DMS79 treated with DMSO at 0.1 percent for 48 hours (cell line): Measurements from ENCODE around the gene CENPF.

ENCODE experiments used
- DNase-seq: peaks from one replicate; lab custom pipeline; 2025; lab: John Stamatoyannopoulos, UW

Gene CENPF

DNA sequence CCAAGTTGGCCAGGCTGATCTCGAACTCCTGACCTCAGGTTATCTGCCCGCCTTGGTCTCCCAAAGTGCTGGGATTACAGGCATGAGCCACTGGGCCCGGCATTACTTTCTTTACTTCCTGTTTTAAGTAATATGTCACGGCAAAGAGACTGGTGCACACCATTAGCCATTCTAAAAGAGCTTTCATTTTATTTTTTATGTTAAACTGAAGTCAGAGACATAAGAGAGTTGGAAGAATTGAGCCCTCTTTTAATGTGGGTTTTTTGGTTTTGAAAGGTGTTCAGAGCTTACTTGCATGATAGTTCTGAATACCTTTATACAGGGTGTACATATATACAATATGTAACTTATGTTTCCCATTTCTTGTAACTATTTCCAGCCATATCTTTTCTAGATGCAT lies 14.3 kb downstream of the CENPF start:
- DNase-seq = no peak

- DNase-seq = no peak
Observed at GRCh38 chr1:214617843-214618242, 14.8 kb downstream of the CENPF start.

DNA sequence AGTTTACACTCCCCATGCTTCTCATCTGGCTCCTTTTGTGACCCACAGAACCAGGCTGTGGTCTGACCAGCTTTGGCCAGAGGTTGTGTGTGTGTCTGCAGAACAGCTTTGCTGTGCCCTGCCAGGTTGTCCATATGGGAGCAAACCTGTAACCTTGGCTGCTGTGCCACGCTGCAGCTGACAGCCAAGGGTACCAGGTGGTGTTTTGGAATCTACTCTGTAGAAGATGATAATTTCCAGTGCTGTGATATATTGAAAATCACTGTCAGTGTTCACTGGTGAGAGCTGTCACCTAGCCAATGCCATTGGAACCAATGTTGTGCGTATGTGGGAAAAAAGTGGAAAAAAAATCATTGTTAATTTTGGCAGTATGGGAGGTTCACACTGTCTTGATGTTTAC lies 18.2 kb downstream of the CENPF start:
- DNase-seq = no peak

DNA sequence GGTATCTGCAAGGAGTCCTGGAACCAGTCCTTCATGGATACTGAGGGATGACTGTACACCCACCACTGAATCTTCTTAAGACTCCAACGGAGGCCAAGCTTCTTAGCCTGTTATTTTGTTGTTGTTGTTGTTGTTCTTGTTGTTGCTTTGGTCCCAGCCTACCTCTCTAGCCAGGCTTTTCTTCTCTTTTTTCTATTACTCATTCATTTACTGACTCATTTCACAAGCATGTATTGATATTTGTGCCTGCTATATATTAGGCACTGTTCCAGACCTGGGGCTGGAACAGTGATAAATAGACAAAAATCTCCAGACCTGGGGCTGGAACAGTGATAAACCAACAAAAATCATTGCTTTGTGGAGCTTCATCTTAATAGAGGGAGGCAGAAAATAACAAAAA lies 20.4 kb downstream of the CENPF start:
- DNase-seq = no peak

GRCh38 chr1:214632091-214632490 lies 29.1 kb downstream of the CENPF start:
- no peak for DNase-seq

DNA sequence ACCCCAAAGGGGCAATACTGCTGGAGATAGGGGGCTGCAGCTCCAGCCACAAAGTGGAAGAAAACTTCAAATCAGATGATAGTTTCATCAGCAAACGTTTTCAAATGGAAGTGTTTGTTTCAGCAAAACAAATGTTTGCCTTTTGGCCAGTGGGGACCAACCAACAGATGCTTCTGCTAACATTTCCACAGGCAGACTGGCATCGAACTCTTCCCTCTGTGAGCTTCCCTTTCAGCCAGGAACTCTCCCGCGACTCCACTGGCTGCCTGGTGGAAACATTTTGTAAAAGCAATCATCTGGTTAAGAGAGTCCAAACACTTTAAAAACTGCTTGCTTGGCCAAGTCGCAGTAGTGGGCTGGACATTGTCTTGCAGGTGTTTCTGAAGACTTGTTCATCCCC lies 30.7 kb downstream of the CENPF start:
- DNase-seq = no peak

DNA sequence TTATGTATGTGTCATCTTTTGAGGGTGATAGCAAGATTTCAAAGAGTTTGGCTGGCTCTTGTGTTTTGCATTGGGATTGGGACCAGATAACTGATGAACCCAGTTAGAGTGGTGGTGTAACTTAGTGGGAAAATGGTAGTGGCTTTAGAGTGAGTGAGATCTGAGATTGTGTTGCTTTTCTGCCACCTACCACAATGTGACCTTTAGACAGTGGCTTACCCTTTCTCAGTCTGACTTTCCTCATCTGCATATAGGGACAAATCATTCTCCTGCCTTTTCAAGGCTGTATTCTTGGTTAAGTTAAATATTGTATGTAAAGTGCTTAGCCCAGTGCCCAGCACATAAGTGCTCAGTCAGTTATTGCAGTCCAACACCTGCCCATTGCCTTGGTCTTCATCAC lies 31.3 kb downstream of the CENPF start:
- no peak for DNase-seq

- DNase-seq = no peak
Observed at GRCh38 chr1:214635086-214635485, 32.1 kb downstream of the CENPF start.

GRCh38 chr1:214635506-214635905 lies 32.5 kb downstream of the CENPF start:
- DNase-seq = no peak

- DNase-seq = no peak
Observed at GRCh38 chr1:214636436-214636835, 33.4 kb downstream of the CENPF start.

DNA sequence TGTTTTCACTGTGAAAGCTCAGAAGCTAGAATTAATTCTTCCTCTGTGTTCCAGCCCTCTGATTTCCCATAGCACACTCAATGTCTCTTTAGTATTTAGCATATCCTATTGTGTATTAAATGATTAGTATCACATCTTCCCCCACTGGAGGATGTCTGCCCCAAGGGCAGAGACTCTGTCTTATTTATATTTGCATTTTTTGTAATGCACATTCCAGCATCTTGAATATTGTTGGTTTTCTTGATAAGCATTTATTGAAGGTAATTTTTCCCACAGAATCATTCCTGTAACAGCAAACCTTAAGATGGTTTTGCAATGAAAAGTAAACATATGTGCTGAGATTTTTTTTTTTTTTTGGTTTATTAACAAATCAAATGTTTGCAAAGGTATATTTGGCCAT lies 34.1 kb downstream of the CENPF start:
- DNase-seq = no peak

- no peak for DNase-seq
Observed at GRCh38 chr1:214637722-214638458, 34.9 kb downstream of the CENPF start.

GRCh38 chr1:214638459-214638807 lies 35.4 kb downstream of the CENPF start:
- DNase-seq = no peak

- DNase-seq = no peak
Observed at GRCh38 chr1:214638997-214639396, 36.0 kb downstream of the CENPF start.

DNA sequence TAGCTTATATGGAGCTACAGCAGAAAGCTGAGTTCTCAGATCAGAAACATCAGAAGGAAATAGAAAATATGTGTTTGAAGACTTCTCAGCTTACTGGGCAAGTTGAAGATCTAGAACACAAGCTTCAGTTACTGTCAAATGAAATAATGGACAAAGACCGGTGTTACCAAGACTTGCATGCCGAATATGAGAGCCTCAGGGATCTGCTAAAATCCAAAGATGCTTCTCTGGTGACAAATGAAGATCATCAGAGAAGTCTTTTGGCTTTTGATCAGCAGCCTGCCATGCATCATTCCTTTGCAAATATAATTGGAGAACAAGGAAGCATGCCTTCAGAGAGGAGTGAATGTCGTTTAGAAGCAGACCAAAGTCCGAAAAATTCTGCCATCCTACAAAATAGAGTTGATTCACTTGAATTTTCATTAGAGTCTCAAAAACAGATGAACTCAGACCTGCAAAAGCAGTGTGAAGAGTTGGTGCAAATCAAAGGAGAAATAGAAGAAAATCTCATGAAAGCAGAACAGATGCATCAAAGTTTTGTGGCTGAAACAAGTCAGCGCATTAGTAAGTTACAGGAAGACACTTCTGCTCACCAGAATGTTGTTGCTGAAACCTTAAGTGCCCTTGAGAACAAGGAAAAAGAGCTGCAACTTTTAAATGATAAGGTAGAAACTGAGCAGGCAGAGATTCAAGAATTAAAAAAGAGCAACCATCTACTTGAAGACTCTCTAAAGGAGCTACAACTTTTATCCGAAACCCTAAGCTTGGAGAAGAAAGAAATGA lies 37.6 kb downstream of the CENPF start:
- no peak for DNase-seq

DNA sequence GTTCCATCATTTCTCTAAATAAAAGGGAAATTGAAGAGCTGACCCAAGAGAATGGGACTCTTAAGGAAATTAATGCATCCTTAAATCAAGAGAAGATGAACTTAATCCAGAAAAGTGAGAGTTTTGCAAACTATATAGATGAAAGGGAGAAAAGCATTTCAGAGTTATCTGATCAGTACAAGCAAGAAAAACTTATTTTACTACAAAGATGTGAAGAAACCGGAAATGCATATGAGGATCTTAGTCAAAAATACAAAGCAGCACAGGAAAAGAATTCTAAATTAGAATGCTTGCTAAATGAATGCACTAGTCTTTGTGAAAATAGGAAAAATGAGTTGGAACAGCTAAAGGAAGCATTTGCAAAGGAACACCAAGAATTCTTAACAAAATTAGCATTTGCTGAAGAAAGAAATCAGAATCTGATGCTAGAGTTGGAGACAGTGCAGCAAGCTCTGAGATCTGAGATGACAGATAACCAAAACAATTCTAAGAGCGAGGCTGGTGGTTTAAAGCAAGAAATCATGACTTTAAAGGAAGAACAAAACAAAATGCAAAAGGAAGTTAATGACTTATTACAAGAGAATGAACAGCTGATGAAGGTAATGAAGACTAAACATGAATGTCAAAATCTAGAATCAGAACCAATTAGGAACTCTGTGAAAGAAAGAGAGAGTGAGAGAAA lies 38.4 kb downstream of the CENPF start:
- no peak for DNase-seq

DNA sequence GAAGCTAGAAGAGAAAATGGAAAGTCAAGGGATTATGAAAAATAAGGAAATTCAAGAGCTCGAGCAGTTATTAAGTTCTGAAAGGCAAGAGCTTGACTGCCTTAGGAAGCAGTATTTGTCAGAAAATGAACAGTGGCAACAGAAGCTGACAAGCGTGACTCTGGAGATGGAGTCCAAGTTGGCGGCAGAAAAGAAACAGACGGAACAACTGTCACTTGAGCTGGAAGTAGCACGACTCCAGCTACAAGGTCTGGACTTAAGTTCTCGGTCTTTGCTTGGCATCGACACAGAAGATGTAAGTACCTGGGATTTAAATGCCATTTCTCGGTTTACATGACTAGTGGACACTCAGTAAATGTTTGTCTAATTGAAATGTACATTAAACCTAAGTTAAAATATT lies 40.0 kb downstream of the CENPF start:
- no peak for DNase-seq

- no peak for DNase-seq
Observed at GRCh38 chr1:214645712-214646111, 42.7 kb downstream of the CENPF start.

DNA sequence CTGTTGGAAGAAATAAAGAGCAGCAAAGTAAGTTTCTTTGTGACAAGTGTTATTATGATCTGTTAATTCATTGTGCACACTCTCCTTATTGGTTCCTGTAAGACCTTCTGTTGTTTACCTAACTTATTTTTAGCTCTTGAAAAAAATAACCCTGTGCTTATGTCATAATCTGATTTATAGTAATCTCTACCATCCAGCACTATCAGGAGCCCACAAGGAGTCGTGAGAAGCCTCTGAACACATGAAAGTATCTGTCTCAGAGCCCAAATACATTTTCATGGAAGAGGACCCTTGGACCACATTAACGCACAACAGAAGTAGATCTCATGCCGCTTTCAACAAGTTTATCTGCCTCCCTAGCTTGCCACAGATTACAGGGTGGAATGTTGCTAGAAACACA lies 45.8 kb downstream of the CENPF start:
- DNase-seq = no peak

- no peak for DNase-seq
Observed at GRCh38 chr1:214649607-214650006, 46.6 kb downstream of the CENPF start.

DNA sequence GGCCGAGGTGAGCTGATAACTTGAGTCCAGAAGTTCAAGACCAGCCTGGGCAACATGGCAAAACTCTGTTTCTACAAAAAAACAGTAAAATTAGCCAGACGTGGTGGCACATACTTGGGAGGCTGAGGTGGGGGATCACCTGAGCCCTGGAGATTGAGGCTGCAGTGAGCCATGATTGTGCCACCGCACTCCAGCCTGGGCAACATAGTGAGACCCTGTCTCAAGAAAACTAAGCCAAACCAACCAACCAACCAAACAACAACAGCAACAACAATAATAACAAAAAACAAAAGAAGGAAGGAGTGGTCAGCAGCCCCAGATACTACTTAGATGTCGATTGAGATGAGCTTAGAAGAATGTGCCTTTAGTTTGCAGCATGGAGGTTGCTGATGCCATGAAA lies 47.7 kb downstream of the CENPF start:
- no peak for DNase-seq

DNA sequence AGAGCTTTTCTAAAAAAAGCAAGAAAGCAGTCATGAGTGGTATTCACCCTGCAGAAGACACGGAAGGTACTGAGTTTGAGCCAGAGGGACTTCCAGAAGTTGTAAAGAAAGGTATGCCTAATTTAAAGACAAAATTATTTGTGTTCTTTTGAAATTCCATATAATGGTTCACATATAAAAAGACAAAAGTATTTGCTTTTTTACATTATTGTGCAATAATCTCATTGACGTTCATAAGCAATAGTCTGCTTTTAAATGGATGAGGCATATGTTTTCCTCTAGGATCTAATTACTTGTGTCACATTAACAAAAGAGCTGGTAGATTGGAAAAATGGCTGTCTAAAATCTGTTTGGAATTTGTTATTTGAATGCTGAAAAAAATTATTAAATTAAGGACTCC lies 54.3 kb downstream of the CENPF start:
- DNase-seq = no peak

DNA sequence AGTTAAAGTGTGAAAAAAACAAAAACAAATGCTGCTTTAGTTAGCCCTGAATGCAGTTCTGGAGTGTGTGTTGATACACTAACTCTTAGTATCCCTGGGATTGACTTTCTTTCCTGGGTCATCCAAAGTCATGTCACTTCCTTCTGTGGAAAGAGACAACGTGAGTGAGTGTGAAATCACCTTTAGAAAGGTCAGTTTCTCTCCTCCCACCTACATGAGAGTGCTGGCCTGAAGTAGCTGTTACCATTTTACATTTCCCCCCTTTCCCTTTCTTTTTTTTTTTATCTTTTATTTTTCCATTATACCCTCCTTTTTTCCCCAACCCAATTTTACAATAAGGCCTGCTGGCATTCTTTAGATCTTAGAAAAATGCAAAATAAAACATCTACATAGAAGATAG lies 55.2 kb downstream of the CENPF start:
- no peak for DNase-seq
